Stomach smooth muscle (tissue), 2 donors: ENCODE measurements around the gene NRXN3.

ENCODE experiments used
- H3K27ac ChIP-seq: one replicate; pipeline ENCODE4 v1.7.0; 2013; ENCODE audit warnings: mild to moderate bottlenecking, low read length, inconsistent platforms
- H3K27me3 ChIP-seq, 2 donors: one replicate each; pipeline ENCODE4 v1.7.0; 2013; ENCODE audit warnings: low read length in 2 of 2; ENCODE audit not compliant: insufficient read depth in 2 of 2, control insufficient read depth in 1 of 2
- H3K36me3 ChIP-seq, 2 donors: one replicate each; pipeline ENCODE4 v1.7.0; 2013; ENCODE audit warnings: low read length in 2 of 2; ENCODE audit not compliant: control insufficient read depth in 2 of 2, insufficient read depth in 2 of 2
- H3K4me1 ChIP-seq: one replicate; pipeline ENCODE4 v1.7.0; 2013; ENCODE audit warnings: low read length; ENCODE audit not compliant: control insufficient read depth, insufficient read depth
- H3K4me3 ChIP-seq, 2 donors: one replicate each; pipeline ENCODE4 v1.7.0; 2013; ENCODE audit warnings: low read length in 2 of 2
- H3K9ac ChIP-seq, 2 donors: one replicate each; pipeline ENCODE4 v1.7.0; 2013; ENCODE audit warnings: low read length in 2 of 2, mild to moderate bottlenecking in 1 of 2
- H3K9me3 ChIP-seq, 2 donors: one replicate each; pipeline ENCODE4 v1.7.0; 2013; ENCODE audit warnings: low read length in 2 of 2; ENCODE audit not compliant: control insufficient read depth in 2 of 2
- donor health status: healthy.
- donor health status: Pancreatic carcinoma.

NRXN3 gene

DNA sequence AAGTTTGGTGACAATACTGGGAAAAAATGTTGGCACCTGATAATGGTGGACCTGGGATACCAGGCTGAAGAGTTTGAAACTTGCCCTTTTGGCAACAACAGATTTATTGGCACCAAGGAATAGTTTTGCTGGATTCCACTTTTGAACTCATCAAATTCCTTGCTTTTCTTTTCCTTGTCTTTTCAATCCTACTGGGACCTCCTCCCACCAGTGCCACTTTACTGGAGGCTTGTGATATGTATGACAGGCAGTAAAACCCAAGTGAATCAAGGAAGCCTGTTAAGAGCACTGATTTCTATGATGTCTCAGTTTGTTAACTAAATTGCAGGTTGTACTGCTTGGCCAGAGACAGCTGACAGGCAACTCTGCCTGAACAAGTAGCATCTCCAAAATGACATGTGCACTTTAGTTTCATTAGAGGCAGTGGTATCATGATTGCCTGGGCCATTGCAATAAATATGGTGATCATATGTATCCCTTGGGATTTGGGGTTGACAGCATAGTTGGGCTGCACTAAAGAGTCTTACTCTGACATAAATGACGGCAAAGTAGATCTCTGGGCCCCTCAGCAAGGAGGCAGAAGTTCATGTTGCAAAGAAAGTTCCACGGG, 1475.7 kb downstream of the NRXN3 start:
- no peak overlapping the region for H3K27ac ChIP-seq
- no peaks in the 10 kb centered on the region for H3K36me3 ChIP-seq
- no peaks in the 10 kb centered on the region for H3K27me3 ChIP-seq
- H3K4me3 ChIP-seq: no peak overlapping the region
- no peaks in the 10 kb centered on the region for H3K9me3 ChIP-seq
- no peak overlapping the region for H3K9ac ChIP-seq
- H3K4me1 ChIP-seq: peaks cover 5% of the 10 kb centered on the region

- Histone ChIP-seq H3K4me3 (no peak overlapping the region), H3K27ac (no peak overlapping the region), H3K9me3 (no peaks in the 10 kb centered on the region), H3K9ac (no peak overlapping the region), H3K4me1 (peaks cover 5% of the 10 kb centered on the region), H3K27me3 (no peaks in the 10 kb centered on the region), H3K36me3 (no peaks in the 10 kb centered on the region)
Observed at GRCh38 chr14:79649856-79650255, 1479.7 kb downstream of the NRXN3 start.

DNA sequence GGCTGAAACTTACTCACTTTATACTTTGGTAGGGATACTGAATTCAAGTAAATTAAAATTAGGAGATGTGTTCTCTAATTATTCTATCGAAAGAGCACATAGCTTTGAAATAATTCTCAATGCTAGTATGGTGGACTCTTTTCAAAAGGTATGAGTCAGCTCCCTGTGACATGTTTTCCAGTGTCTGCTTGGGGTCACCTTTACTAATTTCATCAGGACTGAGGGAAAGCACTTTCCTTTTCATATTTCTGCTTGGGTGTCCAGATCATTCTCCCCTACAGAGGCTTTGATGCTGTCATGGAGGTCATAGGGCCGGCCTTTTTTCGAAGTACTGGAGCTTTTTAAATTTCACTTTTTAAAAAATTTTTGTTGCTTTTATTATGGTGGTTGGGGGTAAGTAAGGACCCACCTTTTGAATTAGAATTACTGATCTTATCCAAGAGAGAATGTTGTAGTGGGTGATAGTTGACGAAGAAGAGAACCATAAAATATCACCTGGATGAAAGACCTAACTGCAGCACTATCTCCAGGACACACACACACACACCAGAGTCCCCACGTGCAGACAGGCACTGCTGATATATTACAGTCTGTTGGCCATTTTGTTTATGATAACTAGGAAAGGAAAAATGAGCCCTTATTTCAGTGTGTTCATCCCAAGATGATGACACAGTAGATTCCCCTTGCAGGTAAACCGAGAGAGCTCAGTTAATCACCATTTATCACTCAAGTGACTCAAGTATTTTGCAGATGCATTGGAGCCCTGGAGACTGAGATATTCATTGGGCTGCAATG, 1482.5 kb downstream of the NRXN3 start:
- no peaks in the 10 kb centered on the region for H3K27me3 ChIP-seq
- no peak overlapping the region for H3K27ac ChIP-seq
- no peaks in the 10 kb centered on the region for H3K36me3 ChIP-seq

DNA sequence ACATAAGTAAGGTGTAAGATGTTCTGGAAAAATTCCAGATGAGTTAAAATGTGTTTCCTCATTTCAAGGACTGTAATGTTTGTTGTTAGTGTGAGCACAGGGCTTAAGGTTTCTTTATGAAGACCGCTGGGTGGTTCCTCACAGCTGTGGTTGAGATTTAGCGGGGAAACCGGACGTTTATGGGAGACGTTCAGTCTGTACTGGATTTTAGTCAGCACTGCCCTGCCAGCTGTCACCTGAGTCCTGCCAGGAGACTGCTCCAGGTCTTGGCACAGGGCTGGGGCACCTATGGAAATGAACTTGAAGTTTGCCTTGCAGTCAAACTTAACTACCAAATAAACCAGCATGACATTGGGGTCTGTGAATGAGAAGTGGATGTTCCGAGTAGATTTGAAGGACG, 1485.9 kb downstream of the NRXN3 start:
- H3K36me3 ChIP-seq: no peaks in the 10 kb centered on the region
- H3K27ac ChIP-seq: no peak overlapping the region
- H3K4me1 ChIP-seq: peaks cover 3% of the 10 kb centered on the region
- no peak overlapping the region for H3K4me3 ChIP-seq
- no peaks in the 10 kb centered on the region for H3K27me3 ChIP-seq
- no peak overlapping the region for H3K9ac ChIP-seq
- no peaks in the 10 kb centered on the region for H3K9me3 ChIP-seq

More for the DNA sequence above, 1482.5 kb downstream of the NRXN3 start:
- Histone ChIP-seq H3K4me3 (no peak overlapping the region), H3K9me3 (no peaks in the 10 kb centered on the region), H3K4me1 (no peaks in the 10 kb centered on the region), H3K9ac (no peak overlapping the region)

DNA sequence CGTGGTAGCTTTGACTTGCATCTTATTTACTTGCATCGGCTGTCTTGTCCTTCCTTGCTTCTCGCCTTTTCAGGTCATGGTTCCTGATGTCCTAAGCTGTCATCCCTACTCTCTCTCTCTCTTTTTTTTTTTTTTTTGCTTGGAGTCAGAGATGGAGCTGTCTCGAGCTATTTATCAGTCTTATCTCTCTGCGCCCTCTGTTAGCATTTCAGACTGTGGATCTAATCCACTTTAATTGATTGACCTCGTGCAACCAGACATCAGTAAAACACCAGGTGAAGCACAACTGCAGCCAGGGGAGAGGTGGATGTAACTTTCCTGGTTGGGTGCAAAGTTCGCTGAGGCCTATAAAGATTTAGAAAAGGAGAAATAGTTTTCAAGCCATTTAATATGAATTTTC, 1486.3 kb downstream of the NRXN3 start:
- Histone ChIP-seq H3K27me3 (no peaks in the 10 kb centered on the region), H3K4me1 (peaks cover 3% of the 10 kb centered on the region), H3K9ac (no peak overlapping the region), H3K27ac (no peak overlapping the region), H3K4me3 (no peak overlapping the region), H3K9me3 (no peaks in the 10 kb centered on the region), H3K36me3 (no peaks in the 10 kb centered on the region)

DNA sequence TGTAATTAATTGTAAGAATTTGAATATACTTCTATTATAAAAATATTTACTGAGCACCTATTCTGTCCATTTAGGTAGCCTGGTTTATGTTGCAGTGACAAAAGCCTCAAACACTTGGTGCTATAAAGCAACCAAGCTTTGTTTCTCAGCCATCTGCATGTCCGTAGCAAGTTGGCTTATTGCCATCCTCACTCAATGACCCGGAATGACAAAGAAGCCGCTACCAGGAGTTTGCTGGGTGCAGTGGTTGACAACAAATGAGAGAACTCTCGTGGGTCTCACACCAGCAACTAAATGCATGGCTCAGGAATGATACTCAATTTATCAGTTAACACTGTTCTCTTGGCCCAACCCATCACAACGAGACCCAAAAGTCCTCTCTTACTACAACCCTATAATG, 1488.0 kb downstream of the NRXN3 start:
- H3K27me3 ChIP-seq: no peaks in the 10 kb centered on the region
- H3K9ac ChIP-seq: no peak overlapping the region
- no peak overlapping the region for H3K4me3 ChIP-seq
- no peaks in the 10 kb centered on the region for H3K36me3 ChIP-seq
- H3K4me1 ChIP-seq: peaks cover 3% of the 10 kb centered on the region
- no peaks in the 10 kb centered on the region for H3K9me3 ChIP-seq
- no peak overlapping the region for H3K27ac ChIP-seq

DNA sequence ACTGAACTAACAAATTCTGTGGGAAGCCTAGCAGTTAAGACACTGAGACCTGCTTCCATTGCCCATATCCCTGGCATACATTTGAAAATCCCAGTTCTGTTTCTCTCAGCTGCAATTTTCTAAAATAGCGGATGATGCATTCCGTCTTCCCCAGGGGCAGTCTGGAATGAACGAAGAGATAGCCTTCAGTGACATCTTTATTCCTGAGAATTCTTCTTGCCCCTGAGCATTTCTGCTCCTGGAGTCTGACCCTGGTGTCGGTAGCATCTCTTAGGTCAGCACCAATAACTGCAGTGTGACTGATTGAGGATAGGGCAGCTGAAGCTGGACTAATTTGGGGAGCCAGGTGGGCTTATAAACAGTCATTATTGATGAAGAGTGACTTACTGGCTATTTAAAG, 1488.6 kb downstream of the NRXN3 start:
- H3K9me3 ChIP-seq: no peaks in the 10 kb centered on the region
- no peak overlapping the region for H3K27ac ChIP-seq
- peaks cover 3% of the 10 kb centered on the region for H3K4me1 ChIP-seq
- no peak overlapping the region for H3K4me3 ChIP-seq
- no peaks in the 10 kb centered on the region for H3K27me3 ChIP-seq
- H3K36me3 ChIP-seq: no peaks in the 10 kb centered on the region
- no peak overlapping the region for H3K9ac ChIP-seq

DNA sequence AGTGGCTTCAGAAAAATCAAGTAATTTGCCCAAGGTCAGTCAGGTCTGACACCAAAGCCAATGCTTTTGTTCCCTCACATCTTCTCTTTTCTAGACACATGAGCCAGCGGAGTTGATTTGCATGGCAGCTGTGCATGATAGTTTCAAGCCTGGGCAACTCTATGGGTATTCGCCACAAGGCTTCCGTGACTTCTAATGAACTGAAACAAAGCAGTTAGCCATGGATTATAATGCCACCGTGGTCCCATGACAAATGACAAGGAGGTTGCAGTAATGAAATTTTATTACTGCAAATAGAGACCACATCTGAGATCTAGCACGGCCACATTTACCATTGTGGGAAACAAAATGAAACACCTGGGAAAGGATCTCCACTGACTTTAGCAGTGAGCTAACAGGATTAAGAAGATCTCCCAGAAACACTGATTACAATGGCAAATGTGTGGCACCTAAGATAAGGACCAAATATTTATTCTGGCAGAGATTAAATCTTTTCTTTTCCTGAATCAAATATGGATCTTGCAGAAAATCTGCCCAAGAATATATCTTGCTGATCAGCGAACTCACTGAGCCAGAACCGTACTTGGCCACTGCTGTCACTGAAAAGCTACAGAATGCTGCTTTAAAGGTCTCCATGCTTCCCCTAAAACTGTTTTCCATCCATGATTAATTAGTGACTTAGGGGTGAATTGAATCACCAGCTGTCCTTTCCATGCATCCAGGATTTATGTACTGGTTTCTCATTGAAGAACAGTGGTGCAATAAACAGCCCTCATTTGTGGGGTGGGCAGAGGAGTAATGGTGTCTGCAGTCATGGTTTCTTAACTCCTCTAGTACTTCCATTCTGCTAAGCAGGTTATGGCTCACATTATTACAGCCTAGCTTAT, 1490.1 kb downstream of the NRXN3 start:
- H3K9ac ChIP-seq: no peak overlapping the region
- no peak overlapping the region for H3K4me3 ChIP-seq
- no peaks in the 10 kb centered on the region for H3K9me3 ChIP-seq
- H3K36me3 ChIP-seq: peaks cover 7 to 8% of the 10 kb centered on the region in 2 donors
- H3K27me3 ChIP-seq: no peaks in the 10 kb centered on the region
- no peak overlapping the region for H3K27ac ChIP-seq
- H3K4me1 ChIP-seq: peaks cover 3% of the 10 kb centered on the region

DNA sequence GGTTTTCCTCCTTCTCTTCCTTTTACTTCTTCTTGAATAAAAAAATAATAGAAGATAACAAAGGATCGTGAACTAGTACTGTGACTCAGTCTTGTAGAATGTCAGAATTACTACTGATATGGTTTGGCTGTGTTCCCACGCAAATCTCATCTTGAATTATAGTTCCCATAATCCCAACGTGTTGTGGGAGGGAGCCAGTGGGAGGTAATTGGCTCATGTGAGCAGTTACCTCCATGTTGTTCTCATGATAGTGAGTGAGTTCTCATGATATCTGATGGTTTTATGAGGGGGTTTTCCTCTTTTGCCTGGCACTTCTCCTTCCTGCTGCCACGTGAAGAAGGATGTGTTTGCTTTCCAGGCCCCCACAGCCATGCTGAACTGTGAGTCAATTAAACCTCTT, 1491.6 kb downstream of the NRXN3 start:
- Histone ChIP-seq H3K27me3 (no peaks in the 10 kb centered on the region), H3K4me1 (peaks cover 3% of the 10 kb centered on the region), H3K4me3 (no peak overlapping the region), H3K27ac (no peak overlapping the region), H3K9me3 (no peaks in the 10 kb centered on the region), H3K9ac (no peak overlapping the region), H3K36me3 (peaks cover 7 to 8% of the 10 kb centered on the region in 2 donors)

DNA sequence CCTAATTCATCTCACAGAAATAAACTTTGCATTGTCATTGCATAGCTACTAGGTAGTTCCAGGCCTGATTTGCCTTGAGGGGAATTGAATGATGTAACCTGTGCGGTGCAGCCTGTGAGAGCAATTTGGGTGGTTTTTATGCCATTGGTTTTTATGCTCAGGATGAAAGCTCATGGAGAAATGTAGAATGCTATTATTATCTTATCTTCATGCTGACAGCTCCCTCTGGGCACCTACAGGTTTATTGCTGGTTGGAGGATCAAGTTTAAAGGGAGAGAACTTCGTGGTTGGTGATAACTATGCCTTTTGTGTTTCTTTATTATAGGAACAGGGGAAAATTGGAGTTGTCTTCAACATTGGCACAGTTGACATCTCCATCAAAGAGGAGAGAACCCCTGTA, 1493.3 kb downstream of the NRXN3 start:
- Histone ChIP-seq H3K27me3 (no peaks in the 10 kb centered on the region), H3K4me3 (no peak overlapping the region), H3K27ac (no peak overlapping the region), H3K9ac (no peak overlapping the region), H3K9me3 (no peaks in the 10 kb centered on the region), H3K36me3 (peaks cover 7 to 8% of the 10 kb centered on the region in 2 donors), H3K4me1 (peaks cover 3% of the 10 kb centered on the region)
